Adipose tissue (tissue), 3 donors: ENCODE data around the gene WDR72. TPM values are rescaled to one million over a fixed set of nuclear protein-coding genes. Genes with fewer than 3 reads are reported as not detected.
"Not testable (repeated sequence)": the region's sequence is repeated elsewhere in the genome, so short reads cannot be mapped to it uniquely, and the experiment has no call there.

Experiments used
- H3K27ac ChIP-seq: one replicate; pipeline ENCODE4 v1.5.1; 2013; ENCODE audit warnings: low read depth, low read length
- WGBS, 3 donors: extraction: QIAGEN DNeasy Blood & Tissue Kit; methylation state at CpG; one replicate each; pipeline ENCODE4 v1.1.7; 2013; 5-methylcytosine and 5-hydroxymethylcytosine counted together
- polyA plus RNA-seq, 3 donors: library from polyadenylated mRNA; stranded (reverse); fragments of 200-250 nt; gene quantifications; one replicate each; pipeline ENCODE4 v1.2.3, GENCODE V29; 2013
- donor health status: healthy with polysubstance abuse.
- donor health status: Bipolar disorder and iron deficiency.
- donor health status: healthy.

The WDR72 gene
- polyA plus RNA-seq = under 1 TPM in 2 of 3 donors, not detected in 1; 0.04 to 0.60 TPM

- H3K27ac ChIP-seq = no peak within 1 kb of the TSS
- 1 to 3% (median 1%) methylated on average over 27 to 45 of the region's 45 CpGs for WGBS, 3 donors
Observed at GRCh38 chr15:53759411-53759931, at the start of gene WDR72. WDR72 (minus strand) TSS chr15:53759663; CDS start chr15:53733149, 26,514 bp downstream.

DNA sequence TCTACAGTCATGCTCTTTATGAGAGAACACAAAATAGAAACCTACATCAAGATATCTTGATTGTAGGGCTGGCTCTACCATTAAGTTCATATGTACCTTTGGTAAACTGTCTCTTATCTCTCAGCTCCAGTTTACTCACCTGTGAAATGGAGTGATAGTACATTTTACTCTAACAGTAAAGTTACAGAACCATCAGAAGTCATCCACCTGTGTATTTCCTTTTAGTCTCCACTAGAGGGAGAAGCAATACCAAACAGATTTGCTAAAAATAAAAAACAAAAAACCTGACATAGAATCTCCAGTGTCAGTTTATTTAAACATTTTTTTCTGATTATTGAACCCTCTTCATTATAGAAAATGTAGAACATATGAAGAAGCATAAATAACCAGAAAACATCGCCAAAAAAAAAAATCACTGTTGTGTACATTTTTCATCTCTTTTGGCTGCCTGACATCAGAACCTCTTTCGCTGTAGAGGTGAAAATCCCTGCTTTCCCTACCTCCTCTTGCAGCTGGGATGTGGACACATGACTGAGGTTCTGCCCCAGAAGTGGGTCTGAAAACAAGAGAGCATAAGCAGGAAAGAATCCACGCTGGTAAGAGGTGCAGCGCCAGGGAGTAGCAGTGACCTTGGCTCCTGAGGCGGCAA is 48.7 kb upstream of the WDR72 start:
- no peak overlapping the region for H3K27ac ChIP-seq
- 51 to 61% (median 54%) methylated on average over 5 of the region's 5 CpGs for WGBS, 3 donors

- 48 to 71% (median 57%) methylated on average over 1 of the region's 1 CpG for WGBS, 3 donors
- no peak overlapping the region for H3K27ac ChIP-seq
Observed at GRCh38 chr15:53807501-53807900, 48.0 kb upstream of the WDR72 start.

GRCh38 chr15:53802672-53803071 is 43.2 kb upstream of the WDR72 start:
- WGBS, 3 donors = 23 to 49% (median 24%) methylated on average over 2 of the region's 2 CpGs
- no peak overlapping the region for H3K27ac ChIP-seq

DNA sequence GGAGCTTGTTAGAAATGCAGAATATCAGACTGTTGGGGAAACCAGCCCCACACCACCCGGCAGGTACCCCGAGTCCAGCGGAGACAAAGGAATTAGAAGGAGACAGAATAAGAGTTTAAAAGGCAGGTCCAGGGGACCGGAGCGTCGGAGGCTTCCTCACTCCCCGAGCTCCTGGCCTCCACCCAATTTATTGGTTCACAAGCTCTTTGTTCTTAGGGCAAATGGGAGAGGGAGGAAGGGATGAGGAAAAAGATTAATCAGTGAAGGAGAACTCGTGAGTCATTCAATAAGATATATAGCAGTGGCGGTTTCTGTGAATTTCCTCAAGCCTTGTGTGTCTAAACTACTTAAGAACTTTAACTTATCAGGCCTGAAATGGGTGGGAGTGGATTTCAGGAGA is 32.1 kb upstream of the WDR72 start:
- H3K27ac ChIP-seq = no peak overlapping the region
- 47 to 66% (median 51%) methylated on average over 9 of the region's 9 CpGs for WGBS, 3 donors

DNA sequence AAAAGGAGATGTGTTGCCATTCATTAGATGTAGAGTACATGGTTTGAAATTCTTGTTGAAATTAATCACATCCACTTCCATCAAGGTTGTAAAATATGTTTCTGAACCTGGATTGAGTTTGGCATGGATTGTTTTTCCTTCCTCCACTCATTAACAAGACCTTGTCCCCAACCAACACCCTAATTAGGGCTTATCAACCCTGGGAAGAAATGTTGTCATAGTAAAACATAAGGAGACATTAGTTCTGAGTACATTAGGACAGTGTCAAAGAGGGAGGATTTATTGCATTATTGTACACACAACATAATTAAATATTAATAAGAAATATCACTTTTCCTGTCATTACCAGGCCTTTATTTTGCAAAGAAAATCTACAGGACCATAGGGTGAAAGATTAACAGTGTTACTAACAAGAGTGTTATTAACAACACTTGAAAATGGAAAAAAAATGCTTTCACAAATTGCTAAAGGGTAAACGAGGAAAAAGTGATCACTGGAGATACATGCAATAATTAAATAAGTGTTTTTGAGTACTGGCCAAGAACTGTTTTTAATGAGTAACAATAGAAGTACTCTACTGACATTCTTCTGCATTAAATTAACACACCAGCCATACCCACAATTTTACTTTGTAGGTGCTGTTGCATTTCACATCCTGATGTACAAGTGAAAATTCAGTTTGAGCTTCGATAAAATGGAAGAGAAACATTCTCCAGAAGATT is 30.4 kb upstream of the WDR72 start:
- no peak overlapping the region for H3K27ac ChIP-seq
- 40 to 65% (median 58%) methylated on average over 2 of the region's 2 CpGs for WGBS, 3 donors

DNA sequence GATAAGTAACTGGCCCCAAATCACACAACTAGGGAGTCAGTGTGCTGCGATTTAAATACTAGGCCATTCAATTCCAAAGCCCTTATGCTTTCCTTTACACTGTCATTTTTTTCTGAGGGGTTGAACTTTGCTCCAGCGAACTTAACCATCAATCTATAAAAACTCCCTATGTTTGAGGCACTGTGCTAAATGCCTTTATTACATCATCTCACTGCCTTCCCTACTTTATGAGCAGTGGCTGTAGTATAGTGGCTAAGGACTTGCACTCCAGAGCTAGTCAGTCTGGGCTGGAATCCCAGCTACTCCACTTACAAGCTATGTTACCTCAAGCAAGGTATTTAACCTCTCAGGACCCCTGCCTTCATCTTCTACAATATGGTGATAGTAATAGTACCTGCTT is 26.9 kb upstream of the WDR72 start:
- WGBS, 3 donors = 67 to 72% (median 69%) methylated on average over 2 of the region's 2 CpGs
- no peak overlapping the region for H3K27ac ChIP-seq

GRCh38 chr15:53785241-53785640 is 25.8 kb upstream of the WDR72 start:
- WGBS, 3 donors = 80 to 90% (median 85%) methylated on average over 2 of the region's 2 CpGs
- H3K27ac ChIP-seq = not testable (repeated sequence)

DNA sequence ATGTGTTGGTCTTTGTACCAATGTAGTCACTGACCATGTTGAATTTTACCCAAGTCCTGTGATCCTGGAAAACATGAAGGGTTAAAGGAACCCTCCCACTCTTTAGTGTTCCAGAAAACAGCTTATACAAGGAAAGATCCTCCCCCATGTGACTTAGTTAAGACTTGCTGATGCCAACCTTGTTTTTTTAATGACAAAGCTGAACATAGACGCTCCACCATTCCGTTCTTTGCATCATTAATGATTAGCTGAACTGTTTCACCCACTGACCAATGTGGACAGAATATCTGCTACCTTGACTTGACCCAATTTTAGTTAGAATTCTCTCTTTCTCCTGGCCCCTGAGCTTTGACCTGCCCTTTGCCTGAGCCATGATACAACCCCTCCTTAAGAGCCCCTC is 3.5 kb upstream of the WDR72 start:
- 49 to 95% (median 94%) methylated on average over 2 of the region's 2 CpGs for WGBS, 3 donors
- no peak overlapping the region for H3K27ac ChIP-seq

GRCh38 chr15:53758412-53758811 is 1.1 kb downstream of the WDR72 start:
- WGBS, 3 donors = 19 to 32% (median 24%) methylated on average over 4 to 7 of the region's 7 CpGs

DNA sequence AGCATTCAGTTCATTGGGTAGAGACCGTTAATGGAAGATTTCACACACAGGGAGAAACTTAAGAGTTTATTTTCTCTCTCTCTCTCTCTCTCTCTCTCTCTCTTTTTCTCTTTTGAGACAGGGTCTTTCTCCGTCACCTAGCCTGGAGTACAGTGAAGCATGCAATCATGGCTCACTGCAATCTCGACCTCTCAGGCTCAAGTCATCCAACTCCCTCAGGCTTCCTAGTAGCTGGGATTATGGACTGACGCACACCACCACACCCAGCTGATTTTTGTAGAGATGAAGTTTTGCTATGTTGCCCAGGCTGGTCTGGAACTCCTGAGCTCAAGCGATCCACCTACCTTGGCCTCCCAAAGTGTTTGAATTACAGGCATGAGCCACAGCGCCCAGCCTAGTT is 1.6 kb downstream of the WDR72 start:
- 85 to 95% (median 90%) methylated on average over 6 of the region's 6 CpGs for WGBS, 3 donors

More at GRCh38 chr15:53758412-53758811, 1.1 kb downstream of the WDR72 start:
- no peak overlapping the region for H3K27ac ChIP-seq

DNA sequence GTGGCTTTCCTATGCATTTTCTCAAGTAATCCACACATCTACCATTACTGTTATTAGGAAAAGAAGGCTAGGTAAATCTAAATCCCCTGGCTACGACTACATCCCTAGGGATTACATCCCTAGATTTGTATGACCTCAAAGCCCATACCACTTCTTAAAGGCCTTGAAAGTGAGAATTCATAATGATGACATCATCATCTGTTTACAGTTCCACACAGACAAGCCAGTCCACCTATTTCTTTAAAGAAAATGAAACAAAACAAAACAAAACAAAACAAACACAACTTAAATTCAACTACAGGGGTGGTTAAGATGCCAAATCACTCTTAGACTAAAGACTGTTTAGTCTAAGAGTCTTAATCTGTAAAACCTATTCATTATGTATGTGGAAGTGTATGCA is 5.7 kb downstream of the WDR72 start:
- WGBS, 3 donors = 59 to 71% (median 66%) methylated on average over 1 of the region's 1 CpG
- no peak overlapping the region for H3K27ac ChIP-seq

More for the DNA sequence above, 1.6 kb downstream of the WDR72 start:
- no peak overlapping the region for H3K27ac ChIP-seq

GRCh38 chr15:53752406-53752805 is 7.1 kb downstream of the WDR72 start:
- 68 to 86% (median 74%) methylated on average over 4 of the region's 4 CpGs for WGBS, 3 donors
- H3K27ac ChIP-seq = no peak overlapping the region

DNA sequence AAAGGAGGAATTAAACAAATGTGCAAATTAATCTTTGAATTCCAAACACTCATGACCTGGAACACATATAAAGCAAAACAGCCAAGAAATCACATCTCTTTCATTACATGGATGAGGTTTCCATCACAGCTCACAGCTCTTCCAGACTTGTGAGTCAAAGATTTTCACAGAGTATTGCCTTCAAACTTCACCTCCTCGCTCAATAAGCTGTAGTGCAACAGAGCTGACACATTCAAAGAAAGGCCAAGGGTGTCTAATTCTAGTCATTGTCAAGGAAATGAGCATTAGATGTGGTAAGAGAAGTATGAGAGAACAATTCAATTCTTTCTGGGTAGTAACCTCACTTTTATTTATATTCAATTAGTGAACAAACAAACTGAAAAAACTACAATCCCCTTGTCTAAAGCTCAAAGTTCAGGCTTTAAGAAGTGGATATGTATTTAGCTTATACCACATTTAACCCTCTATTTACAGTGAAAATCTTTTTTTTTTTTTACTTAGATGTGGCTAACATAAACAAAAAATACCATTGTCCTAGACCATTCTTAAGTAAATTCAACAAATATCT is 11.9 kb downstream of the WDR72 start:
- 70 to 81% (median 73%) methylated on average over 1 of the region's 1 CpG for WGBS, 3 donors

DNA sequence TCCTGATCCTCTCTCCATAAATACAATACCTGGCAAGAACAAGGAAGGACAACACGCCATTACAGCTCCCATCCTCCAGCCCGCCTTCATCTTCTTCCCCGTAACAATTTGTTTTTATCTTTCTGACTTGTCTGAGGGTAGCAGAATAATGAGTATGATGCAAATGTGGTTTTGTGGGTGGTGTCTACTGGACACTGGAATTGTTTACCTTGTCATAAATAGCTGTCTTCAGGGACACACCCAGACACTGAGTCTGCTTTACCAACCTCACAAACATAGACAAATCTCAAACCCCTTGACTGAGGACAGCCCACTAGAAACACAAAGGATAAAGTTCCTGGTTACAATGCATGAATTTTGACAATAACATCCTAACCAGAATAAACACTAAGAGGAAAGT is 13.4 kb downstream of the WDR72 start:
- whole genome bisulfite sequencing, 3 donors = 89 to 93% (median 90%) methylated on average over 3 of the region's 3 CpGs

More for the DNA sequence above, 11.9 kb downstream of the WDR72 start:
- H3K27ac ChIP-seq = no peak overlapping the region

GRCh38 chr15:53739651-53740050 is 19.8 kb downstream of the WDR72 start:
- H3K27ac ChIP-seq = no peak overlapping the region
- WGBS, 3 donors = 16 to 40% (median 40%) methylated on average over 4 of the region's 4 CpGs

More for the DNA sequence above, 13.4 kb downstream of the WDR72 start:
- H3K27ac ChIP-seq = no peak overlapping the region

DNA sequence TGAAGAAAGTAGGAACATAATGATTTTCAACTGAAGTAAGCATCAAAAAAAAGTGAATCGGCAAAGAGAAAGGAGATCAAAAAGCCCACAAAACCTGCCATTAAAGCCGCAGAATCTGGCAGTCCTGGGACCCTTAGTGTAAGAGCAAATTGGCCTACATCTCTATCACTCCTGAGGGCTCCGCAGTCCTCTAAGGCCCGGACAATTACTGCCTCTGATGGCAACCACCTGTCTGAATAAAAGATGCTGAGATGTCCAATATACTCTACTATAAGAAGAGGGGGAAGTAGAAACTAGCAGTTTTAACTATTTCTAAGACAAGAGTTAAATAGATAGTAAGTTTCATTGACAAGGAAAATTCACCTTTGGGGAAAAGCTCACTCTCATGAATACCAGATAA is 20.3 kb downstream of the WDR72 start:
- whole genome bisulfite sequencing, 3 donors = 69 to 77% (median 75%) methylated on average over 4 of the region's 4 CpGs
- H3K27ac ChIP-seq = no peak overlapping the region

DNA sequence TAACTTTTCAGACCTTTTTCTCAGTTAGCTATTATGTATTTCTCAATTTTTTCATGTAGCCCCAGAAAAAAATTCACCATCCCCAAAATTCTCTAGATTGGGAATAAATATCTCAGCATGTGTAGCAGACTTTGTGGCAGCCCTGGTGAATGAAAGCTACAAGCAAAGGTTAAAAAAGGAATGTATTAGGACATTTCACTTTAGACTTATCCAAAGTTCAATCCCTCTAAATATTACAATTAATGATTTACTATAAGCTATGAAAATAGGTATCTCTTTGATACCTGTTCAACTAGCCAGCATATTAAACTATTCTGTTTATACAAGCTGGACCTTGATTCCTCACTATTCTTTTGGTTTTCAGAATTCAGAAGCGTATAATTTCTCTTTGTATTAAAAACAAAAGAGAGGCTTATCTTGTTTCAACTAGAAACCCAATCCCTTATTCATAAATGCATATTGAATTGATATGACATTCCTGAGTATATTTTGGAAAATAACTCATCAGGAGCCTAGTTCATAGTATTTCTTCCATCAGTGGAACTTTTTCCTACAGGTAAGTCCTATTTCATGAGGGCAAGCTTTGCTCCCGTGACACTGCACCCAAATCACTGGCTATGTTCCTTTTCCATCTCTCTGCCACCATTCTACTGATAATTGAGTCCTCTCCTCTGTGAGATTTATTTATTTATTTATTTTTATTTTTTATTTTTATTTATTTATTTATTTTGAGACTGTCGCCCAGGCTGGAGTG is 38.0 kb downstream of the WDR72 start:
- WGBS, 3 donors = 86 to 92% (median 87%) methylated on average over 3 of the region's 3 CpGs
- no peak overlapping the region for H3K27ac ChIP-seq
